A673 (cell line): ENCODE measurements around the gene ACCSL.

Experiments
- CTCF ChIP-seq: fragments of 300-800, 200-600 bp; sonication (generic); conservative IDR thresholded peaks from 2 replicates; pipeline ENCODE4 v1.5.1; 2017; ENCODE audit warnings: low read depth, mild to moderate bottlenecking, antibody characterized with exemption, low read length, moderate library complexity, mixed read lengths
- EZH2 ChIP-seq: fragments of 200-600 bp; sonication (generic); IDR thresholded peaks from 2 replicates; pipeline ENCODE4 v1.6.1; 2017; ENCODE audit warnings: borderline replicate concordance, low read depth, mild to moderate bottlenecking, mixed read lengths, antibody characterized with exemption, low read length; ENCODE audit not compliant: poor library complexity, severe bottlenecking

GRCh38 chr11:43998308-43998707, 49.5 kb upstream of the ACCSL start:
- TF ChIP-seq EZH2 (no peak), CTCF (no peak)
